Neuronal stem cell (in vitro differentiated cells): ENCODE measurements around the gene EVI5.
"Not testable (repeated sequence)": the region's sequence is repeated elsewhere in the genome, so short reads cannot be mapped to it uniquely, and the experiment has no call there.

Experiments used
- DNase-seq: peaks from one replicate; pipeline ENCODE4 v3.0.0-alpha.2; 2013; ENCODE audit warnings: low spot score
- H2AFZ ChIP-seq: one replicate; pipeline ENCODE4 v1.6.1; 2013; ENCODE audit warnings: mild to moderate bottlenecking, low read length, inconsistent platforms
- H2AK5ac ChIP-seq: 2 replicates; pipeline ENCODE4 v1.6.1; 2013; ENCODE audit warnings: low read depth, mild to moderate bottlenecking, inconsistent platforms, low read length, moderate library complexity, mixed read lengths
- H2BK120ac ChIP-seq: 2 replicates; pipeline ENCODE4 v1.6.1; 2013; ENCODE audit warnings: low read depth, mild to moderate bottlenecking, inconsistent platforms, low read length, moderate library complexity, mixed read lengths
- H2BK12ac ChIP-seq: one replicate; pipeline ENCODE4 v1.6.1; 2013; ENCODE audit warnings: low read length, inconsistent platforms
- H2BK15ac ChIP-seq: 2 replicates; pipeline ENCODE4 v1.6.1; 2013; ENCODE audit warnings: mild to moderate bottlenecking, low read length, inconsistent platforms, mixed read lengths
- H2BK5ac ChIP-seq: one replicate; pipeline ENCODE4 v1.6.1; 2013; ENCODE audit warnings: inconsistent platforms, mild to moderate bottlenecking, low read length, moderate library complexity
- H3K14ac ChIP-seq: one replicate; pipeline ENCODE4 v1.6.1; 2013; ENCODE audit warnings: low read length, inconsistent platforms
- H3K18ac ChIP-seq: 2 replicates; pipeline ENCODE4 v1.6.1; 2013; ENCODE audit warnings: low read length, inconsistent platforms
- H3K23ac ChIP-seq: 2 replicates; pipeline ENCODE4 v1.6.1; 2013; ENCODE audit warnings: low read depth, mild to moderate bottlenecking, mixed read lengths, low read length, inconsistent platforms; ENCODE audit not compliant: poor library complexity
- H3K27ac ChIP-seq: replicated peaks from 3 replicates; pipeline ENCODE4 v1.5.1; 2013; ENCODE audit warnings: low read length, inconsistent platforms
- H3K27me3 ChIP-seq, 3 experiments: 2 replicates each; pipeline ENCODE4 v1.6.1; 2013; ENCODE audit warnings: low read length in 3 of 3, mild to moderate bottlenecking in 2 of 3, inconsistent platforms in 1 of 3, low read depth in 1 of 3, mixed read lengths in 1 of 3, moderate library complexity in 1 of 3; ENCODE audit not compliant: control insufficient read depth in 3 of 3, insufficient read depth in 3 of 3
- H3K36me3 ChIP-seq, 2 donors: replicated peaks in 1 of 2; 2 replicates each; pipeline ENCODE4 v1.6.1; 2013; ENCODE audit warnings: low read length in 2 of 2; ENCODE audit not compliant: control insufficient read depth in 2 of 2, insufficient read depth in 2 of 2
- H3K4ac ChIP-seq: 2 replicates; pipeline ENCODE4 v1.6.1; 2013; ENCODE audit warnings: inconsistent platforms, mild to moderate bottlenecking, low read length, moderate library complexity
- H3K4me1 ChIP-seq, 2 donors: 1 replicate in 1 of 2; 2 replicates in 1 of 2; pipeline ENCODE4 v1.6.1; 2013; ENCODE audit warnings: low read length in 2 of 2, low read depth in 1 of 2; ENCODE audit not compliant: control insufficient read depth in 2 of 2, insufficient read depth in 1 of 2
- H3K4me2 ChIP-seq: one replicate; pipeline ENCODE4 v1.6.1; 2013; ENCODE audit warnings: mild to moderate bottlenecking, low read length, inconsistent platforms; ENCODE audit not compliant: insufficient read depth, poor library complexity, severe bottlenecking
- H3K4me3 ChIP-seq, 2 donors: 2 replicates each; pipeline ENCODE4 v1.5.1; 2013; ENCODE audit warnings: low read length in 2 of 2, mild to moderate bottlenecking in 2 of 2, inconsistent platforms in 1 of 2, moderate library complexity in 1 of 2
- H3K79me1 ChIP-seq: one replicate; pipeline ENCODE4 v1.6.1; 2013; ENCODE audit warnings: low read depth, mild to moderate bottlenecking, inconsistent platforms, low read length, moderate library complexity
- H3K9ac ChIP-seq: one replicate; pipeline ENCODE4 v1.6.1; 2013; ENCODE audit warnings: mild to moderate bottlenecking, low read depth, low read length, inconsistent platforms; ENCODE audit not compliant: poor library complexity
- H3K9me3 ChIP-seq, 2 donors: replicated peaks in 1 of 2; 2 replicates each; pipeline versions ENCODE3 to v1.6.1; 2013; ENCODE audit warnings: low read length in 2 of 2, mild to moderate bottlenecking in 2 of 2, inconsistent platforms in 1 of 2, low read depth in 1 of 2, mixed read lengths in 1 of 2, moderate library complexity in 1 of 2; ENCODE audit not compliant: control insufficient read depth in 2 of 2, insufficient read depth in 1 of 2
- H4K8ac ChIP-seq: one replicate; pipeline ENCODE4 v1.6.1; 2013; ENCODE audit warnings: low read depth, mild to moderate bottlenecking, inconsistent platforms, low read length, moderate library complexity
- H4K91ac ChIP-seq: one replicate; pipeline ENCODE4 v1.6.1; 2013; ENCODE audit warnings: low read length, low read depth, mild to moderate bottlenecking, inconsistent platforms; ENCODE audit not compliant: poor library complexity
- WGBS, 2 donors: extraction: QIAGEN DNeasy Blood & Tissue Kit; methylation state at CpG; one replicate each; pipeline ENCODE4 v1.1.7; 2013; ENCODE audit warnings: missing lambda C conversion rate in 2 of 2, mixed read lengths in 1 of 2; ENCODE audit not compliant: insufficient read length in 2 of 2, insufficient replicate concordance in 1 of 2; ENCODE audit errors: extremely low coverage in 2 of 2; 5-methylcytosine and 5-hydroxymethylcytosine counted together

EVI5 gene

GRCh38 chr1:92619466-92620189 is 165.3 kb downstream of the EVI5 start:
- Histone ChIP-seq H3K18ac (no peak overlapping the region), H3K79me1 (no peaks in the 10 kb centered on the region), H2BK15ac (no peak overlapping the region), H2BK12ac (no peak overlapping the region), H4K91ac (no peak overlapping the region), H3K36me3 (peaks cover 0 to 5% of the 10 kb centered on the region in 2 donors), H3K4ac (no peak overlapping the region), H2BK5ac (no peak overlapping the region), H3K9ac (no peak overlapping the region), H3K9me3 (peaks cover 0 to 3% of the 10 kb centered on the region in 2 donors), H3K23ac (no peak overlapping the region), H2AK5ac (no peak overlapping the region), H3K27ac (no peak overlapping the region), H3K14ac (no peak overlapping the region), H3K4me3 (no peak overlapping the region), H3K4me2 (no peak overlapping the region), H4K8ac (no peak overlapping the region), H3K4me1 (no peaks in the 10 kb centered on the region), H2AFZ (no peak overlapping the region), H2BK120ac (no peak overlapping the region), H3K27me3 (no peaks in the 10 kb centered on the region)
- WGBS, 2 donors: no CpG with 5 or more reads among the region's 13 CpGs
- DNase-seq: no peak

- Histone ChIP-seq H3K4me2 (no peak overlapping the region), H2BK15ac (no peak overlapping the region), H3K36me3 (peaks cover 0 to 3% of the 10 kb centered on the region in 2 donors), H2BK5ac (no peak overlapping the region), H3K18ac (no peak overlapping the region), H3K9ac (no peak overlapping the region), H3K79me1 (no peaks in the 10 kb centered on the region), H3K9me3 (no peaks in the 10 kb centered on the region), H3K27ac (no peak overlapping the region), H3K4me3 (no peak overlapping the region), H3K23ac (no peak overlapping the region), H2BK12ac (no peak overlapping the region), H3K4ac (no peak overlapping the region), H4K91ac (no peak overlapping the region), H2BK120ac (no peak overlapping the region), H3K4me1 (no peaks in the 10 kb centered on the region), H2AFZ (no peak overlapping the region), H3K27me3 (no peaks in the 10 kb centered on the region), H2AK5ac (no peak overlapping the region), H3K14ac (no peak overlapping the region), H4K8ac (no peak overlapping the region)
- WGBS, 2 donors: no CpG with 5 or more reads among the region's 2 CpGs
- no peak for DNase-seq
These were observed 183.9 kb downstream of the EVI5 start for GRCh38 chr1:92601044-92601443.

GRCh38 chr1:92599184-92599583 is 185.7 kb downstream of the EVI5 start:
- Histone ChIP-seq H2BK12ac (no peak overlapping the region), H2BK15ac (no peak overlapping the region), H3K4me1 (no peaks in the 10 kb centered on the region), H3K4me2 (no peak overlapping the region), H3K18ac (no peak overlapping the region), H3K4me3 (no peak overlapping the region), H3K79me1 (no peaks in the 10 kb centered on the region), H2BK120ac (no peak overlapping the region), H3K27ac (no peak overlapping the region), H3K27me3 (no peaks in the 10 kb centered on the region), H4K8ac (no peak overlapping the region), H4K91ac (no peak overlapping the region), H3K36me3 (peaks cover 0 to 3% of the 10 kb centered on the region in 2 donors), H2AFZ (no peak overlapping the region), H2AK5ac (no peak overlapping the region), H3K9me3 (no peaks in the 10 kb centered on the region), H3K4ac (no peak overlapping the region), H3K14ac (no peak overlapping the region), H2BK5ac (no peak overlapping the region), H3K9ac (no peak overlapping the region), H3K23ac (no peak overlapping the region)
- no CpG with 5 or more reads among the region's 2 CpGs for WGBS, 2 donors
- DNase-seq: no peak

GRCh38 chr1:92589361-92589760 is 195.5 kb downstream of the EVI5 start:
- no CpG with 5 or more reads among the region's 9 CpGs for WGBS, 2 donors
- not testable (repeated sequence) for H3K18ac ChIP-seq, H2BK120ac ChIP-seq, H3K4me1 ChIP-seq, H2BK12ac ChIP-seq, H2BK5ac ChIP-seq, H3K36me3 ChIP-seq, DNase-seq, H3K4ac ChIP-seq, H2BK15ac ChIP-seq, H3K9ac ChIP-seq, H3K27me3 ChIP-seq, H3K23ac ChIP-seq, H3K14ac ChIP-seq, H2AFZ ChIP-seq, H3K79me1 ChIP-seq, H3K4me2 ChIP-seq, H4K8ac ChIP-seq, H2AK5ac ChIP-seq, H3K9me3 ChIP-seq, H4K91ac ChIP-seq, H3K27ac ChIP-seq
- H3K4me3 ChIP-seq: peak overlapping the region in 1 of 2 donors; percentile 12
